Fibroblast of lung (primary cell): ENCODE results near the gene SLC22A5. TPM values are rescaled to one million over a fixed set of nuclear protein-coding genes. Genes with fewer than 3 reads are reported as not detected.

Experiments used
- DNase-seq, 2 donors: peaks; one replicate each; pipeline versions ENCODE4 v3.0.0 to v3.0.0-alpha.2; 2010; ENCODE audit warnings: low read depth in 2 of 2
- H2AFZ ChIP-seq: 2 replicates; pipeline ENCODE4 v1.5.1; 2012; ENCODE audit warnings: low read length, control low read depth, inconsistent platforms
- H3K27ac ChIP-seq: 2 replicates; pipeline ENCODE4 v1.5.1; 2011; ENCODE audit warnings: low read length, control low read depth; ENCODE audit not compliant: insufficient read depth
- H3K27me3 ChIP-seq: 2 replicates; pipeline ENCODE4 v1.5.1; 2011; ENCODE audit warnings: mild to moderate bottlenecking, low read length; ENCODE audit not compliant: control insufficient read depth, insufficient read depth
- H3K36me3 ChIP-seq: 2 replicates; pipeline ENCODE4 v1.5.1; 2011; ENCODE audit warnings: low read length; ENCODE audit not compliant: control insufficient read depth, insufficient read depth
- H3K4me1 ChIP-seq: 2 replicates; pipeline ENCODE4 v1.5.1; 2011; ENCODE audit warnings: low read length; ENCODE audit not compliant: control insufficient read depth, insufficient read depth; ENCODE audit errors: extremely low read depth
- H3K4me2 ChIP-seq: 2 replicates; pipeline ENCODE4 v1.5.1; 2011; ENCODE audit warnings: low read length, control low read depth; ENCODE audit not compliant: insufficient read depth; ENCODE audit errors: extremely low read depth
- H3K4me3 ChIP-seq, 4 experiments: fragments of 200-600 bp in 1 of 4; sonication (generic) in 1 of 4; replicated peaks in 1 of 4; 2 replicates each; pipeline ENCODE4 v1.5.1; 2011 to 2016; ENCODE audit warnings: low read length in 4 of 4, low read depth in 3 of 4, mild to moderate bottlenecking in 3 of 4, control low read depth in 2 of 4, inconsistent platforms in 1 of 4, mixed read lengths in 1 of 4; ENCODE audit not compliant: insufficient read depth in 1 of 4; ENCODE audit errors: control extremely low read depth in 1 of 4
- H3K79me2 ChIP-seq: 2 replicates; pipeline ENCODE4 v1.5.1; 2012; ENCODE audit warnings: mild to moderate bottlenecking, low read length, inconsistent platforms; ENCODE audit not compliant: control insufficient read depth, insufficient read depth
- H3K9ac ChIP-seq: 2 replicates; pipeline ENCODE4 v1.5.1; 2011; ENCODE audit warnings: mild to moderate bottlenecking, low read length, control low read depth; ENCODE audit not compliant: insufficient read depth
- H3K9me3 ChIP-seq: 2 replicates; pipeline ENCODE4 v1.5.1; 2012; ENCODE audit warnings: low read depth, low read length; ENCODE audit not compliant: control insufficient read depth, insufficient read depth
- H4K20me1 ChIP-seq: 2 replicates; pipeline ENCODE4 v1.5.1; 2011; ENCODE audit warnings: low read length; ENCODE audit not compliant: control insufficient read depth, insufficient read depth; ENCODE audit errors: extremely low read depth
- CTCF ChIP-seq, 2 donors: IDR thresholded peaks in 1 of 2; conservative IDR thresholded peaks in 1 of 2; 1 replicate in 1 of 2; 2 replicates in 1 of 2; pipeline ENCODE4 v1.5.1; 2011 to 2012; ENCODE audit warnings: low read length in 2 of 2, control low read depth in 1 of 2, inconsistent platforms in 1 of 2, low read depth in 1 of 2, mild to moderate bottlenecking in 1 of 2
- EZH2 ChIP-seq: IDR thresholded peaks from 2 replicates; pipeline ENCODE4 v1.5.1; 2012; ENCODE audit warnings: low read length, control low read depth, mild to moderate bottlenecking; ENCODE audit errors: missing control alignments
- polyA plus RNA-seq, 2 donors: library from polyadenylated mRNA; depleted of rRNA in 1 of 2; stranded (reverse) in 1 of 2; unstranded in 1 of 2; fragments of >200 nt; gene quantifications; 2 replicates each; pipeline ENCODE4 v1.2.1, GENCODE V29; 2011 to 2012; ENCODE audit warnings: missing spikeins in 1 of 2
- total RNA-seq: library from RNA; depleted of rRNA; stranded (reverse); fragments of >200 nt; gene quantifications from 2 replicates; pipeline ENCODE4 v1.2.1, GENCODE V29; 2014

Gene SLC22A5
- total and polyA plus RNA-seq, 2 donors (not counting 1 experiment from before 2014, with no cell fraction given) = 3.4 to 8.8 TPM

GRCh38 chr5:132322266-132322665 lies 47.2 kb upstream of the SLC22A5 start:
- Histone ChIP-seq H3K4me1 (no peaks in the 10 kb centered on the region), H3K27ac (no peak overlapping the region), H3K79me2 (no peaks in the 10 kb centered on the region), H3K9ac (no peak overlapping the region), H3K27me3 (no peaks in the 10 kb centered on the region), H3K9me3 (no peaks in the 10 kb centered on the region), H3K36me3 (no peaks in the 10 kb centered on the region), H3K4me2 (no peak overlapping the region), H4K20me1 (no peaks in the 10 kb centered on the region), H2AFZ (no peak overlapping the region), H3K4me3 (no peak overlapping the region)
- no peak for DNase-seq
- TF ChIP-seq EZH2 = no peak
- TF ChIP-seq CTCF (conservative IDR thresholded peaks at IDR 0.05 in 1 of 2, IDR thresholded peaks at IDR 0.05 in 1 of 2; ENCODE audit: low read depth in 1 of 2, low read length in 2 of 2) = no peak

GRCh38 chr5:132323202-132323601 lies 46.3 kb upstream of the SLC22A5 start:
- no peak overlapping the region for H3K9ac ChIP-seq
- no peaks in the 10 kb centered on the region for H3K36me3 ChIP-seq
- no peaks in the 10 kb centered on the region for H4K20me1 ChIP-seq
- TF ChIP-seq EZH2 (no peak), CTCF (conservative IDR thresholded peaks at IDR 0.05 in 1 of 2, IDR thresholded peaks at IDR 0.05 in 1 of 2; ENCODE audit: low read depth in 1 of 2, low read length in 2 of 2) (no peak)
- no peak for DNase-seq
- H2AFZ ChIP-seq = no peak overlapping the region
- H3K79me2 ChIP-seq = no peaks in the 10 kb centered on the region
- H3K4me1 ChIP-seq = no peaks in the 10 kb centered on the region
- H3K27me3 ChIP-seq = no peaks in the 10 kb centered on the region
- H3K27ac ChIP-seq = no peak overlapping the region
- H3K4me3 ChIP-seq = no peak overlapping the region
- no peaks in the 10 kb centered on the region for H3K9me3 ChIP-seq
- H3K4me2 ChIP-seq = no peak overlapping the region

GRCh38 chr5:132325691-132326090 lies 43.8 kb upstream of the SLC22A5 start:
- no peak for TF ChIP-seq CTCF (conservative IDR thresholded peaks at IDR 0.05 in 1 of 2, IDR thresholded peaks at IDR 0.05 in 1 of 2; ENCODE audit: low read depth in 1 of 2, low read length in 2 of 2)
- TF ChIP-seq EZH2 = no peak
- Histone ChIP-seq H3K4me1 (no peaks in the 10 kb centered on the region), H3K9ac (no peak overlapping the region), H3K27ac (no peak overlapping the region), H3K4me3 (no peak overlapping the region), H4K20me1 (no peaks in the 10 kb centered on the region), H3K27me3 (no peaks in the 10 kb centered on the region), H3K36me3 (no peaks in the 10 kb centered on the region), H3K4me2 (no peak overlapping the region), H3K79me2 (no peaks in the 10 kb centered on the region), H2AFZ (no peak overlapping the region), H3K9me3 (no peaks in the 10 kb centered on the region)
- no peak for DNase-seq
